ENCODE data around the gene JAKMIP1.

DNA sequence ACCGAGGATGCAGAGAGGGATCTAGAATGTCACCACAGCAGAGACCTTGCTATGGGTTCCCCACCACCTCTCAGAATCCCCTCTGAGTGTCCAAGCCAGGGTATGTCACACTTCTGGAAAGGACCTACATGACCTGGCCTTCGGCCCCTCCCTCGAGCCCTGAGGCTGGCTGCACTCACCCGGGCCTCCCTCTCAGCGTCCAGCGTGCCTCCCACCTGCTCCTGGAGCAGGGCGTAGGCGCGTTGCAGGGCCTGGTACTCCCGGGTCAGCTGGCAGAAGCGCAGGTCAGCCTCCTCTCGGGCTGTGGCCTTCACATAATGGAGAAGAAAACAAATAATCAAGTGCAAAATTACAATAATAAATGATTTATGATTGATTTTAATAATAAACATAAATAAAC is 138.2 kb downstream of the JAKMIP1 start:
- TF ChIP-seq CTCF (conservative IDR thresholded peaks at IDR 0.05; ENCODE audit: low read length): no peak
- TF ChIP-seq EZH2phosphoT487 (IDR thresholded peaks at IDR 0.05; ENCODE audit: borderline replicate concordance): no peak

All from Loucy (cell line).